ENCODE measurements around the gene EOGT.

EOGT gene

GRCh38 chr3:68957895-68958294 is 55.6 kb downstream of the EOGT start:
- Mint-ChIP-seq H3K9me3 (no peaks in the 10 kb centered on the region), H3K36me3 (ENCODE audit: low read depth) (no peaks in the 10 kb centered on the region), H3K27me3 (peaks cover 44% of the 10 kb centered on the region), H3K4me3 (no peak overlapping the region), H3K27ac (no peak overlapping the region), H3K4me1 (ENCODE audit: low read depth) (no peaks in the 10 kb centered on the region)

GRCh38 chr3:68953816-68954444 is 59.6 kb downstream of the EOGT start:
- Mint-ChIP-seq H3K4me1 (ENCODE audit: low read depth) (no peaks in the 10 kb centered on the region), H3K9me3 (no peaks in the 10 kb centered on the region), H3K27ac (no peak overlapping the region), H3K36me3 (ENCODE audit: low read depth) (no peaks in the 10 kb centered on the region), H3K27me3 (peaks cover 32% of the 10 kb centered on the region), H3K4me3 (no peak overlapping the region)

GRCh38 chr3:68945225-68945624 is 68.3 kb downstream of the EOGT start:
- Mint-ChIP-seq H3K36me3 (ENCODE audit: low read depth) (no peaks in the 10 kb centered on the region), H3K4me1 (ENCODE audit: low read depth) (no peaks in the 10 kb centered on the region), H3K4me3 (no peak overlapping the region), H3K27me3 (peaks cover 27% of the 10 kb centered on the region), H3K9me3 (no peaks in the 10 kb centered on the region), H3K27ac (no peak overlapping the region)

- Mint-ChIP-seq H3K4me3 (no peak overlapping the region), H3K36me3 (ENCODE audit: low read depth) (no peaks in the 10 kb centered on the region), H3K9me3 (no peaks in the 10 kb centered on the region), H3K4me1 (ENCODE audit: low read depth) (no peaks in the 10 kb centered on the region), H3K27ac (no peak overlapping the region), H3K27me3 (peaks cover 30% of the 10 kb centered on the region)
Measured at GRCh38 chr3:68943753-68944500, 69.6 kb downstream of the EOGT start.

- no peak overlapping the region for H3K27ac Mint-ChIP-seq
- H3K9me3 Mint-ChIP-seq, result no peaks in the 10 kb centered on the region
- no peaks in the 10 kb centered on the region for H3K36me3 Mint-ChIP-seq (ENCODE audit: low read depth)
- peaks cover 38% of the 10 kb centered on the region for H3K27me3 Mint-ChIP-seq
- H3K4me1 Mint-ChIP-seq (ENCODE audit: low read depth), result no peaks in the 10 kb centered on the region
- H3K4me3 Mint-ChIP-seq, result no peak overlapping the region
Measured at GRCh38 chr3:68941055-68941454, 72.4 kb downstream of the EOGT start.

GRCh38 chr3:68936856-68937255 is 76.6 kb downstream of the EOGT start:
- peaks cover 58% of the 10 kb centered on the region for H3K27me3 Mint-ChIP-seq
- no peak overlapping the region for H3K27ac Mint-ChIP-seq
- H3K9me3 Mint-ChIP-seq, result no peaks in the 10 kb centered on the region
- no peaks in the 10 kb centered on the region for H3K36me3 Mint-ChIP-seq (ENCODE audit: low read depth)
- no peak overlapping the region for H3K4me3 Mint-ChIP-seq
- H3K4me1 Mint-ChIP-seq (ENCODE audit: low read depth), result no peaks in the 10 kb centered on the region

GRCh38 chr3:68935778-68936177 is 77.7 kb downstream of the EOGT start:
- Mint-ChIP-seq H3K27me3 (peaks cover 64% of the 10 kb centered on the region), H3K4me3 (no peak overlapping the region), H3K27ac (no peak overlapping the region), H3K4me1 (ENCODE audit: low read depth) (peaks cover 5% of the 10 kb centered on the region), H3K9me3 (no peaks in the 10 kb centered on the region), H3K36me3 (ENCODE audit: low read depth) (no peaks in the 10 kb centered on the region)

- H3K4me3 Mint-ChIP-seq, result no peak overlapping the region
- H3K36me3 Mint-ChIP-seq (ENCODE audit: low read depth), result no peaks in the 10 kb centered on the region
- H3K9me3 Mint-ChIP-seq, result no peaks in the 10 kb centered on the region
- H3K27me3 Mint-ChIP-seq, result peaks cover 83% of the 10 kb centered on the region
- H3K27ac Mint-ChIP-seq, result no peak overlapping the region
- H3K4me1 Mint-ChIP-seq (ENCODE audit: low read depth), result peaks cover 5% of the 10 kb centered on the region
Measured at GRCh38 chr3:68931406-68932149, 81.9 kb downstream of the EOGT start.

Data from stimulated activated naive CD8-positive, alpha-beta T cell treated with anti-CD3 and anti-CD28 coated beads, Interleukin-15, Interleukin-2, amounts not matched to agents 100 ng/mL and 50 ng/mL, for 24 hours (primary cell).